ENCODE measurements around the gene CHADL.
A peak's percentile ranks its signal among the peaks of the same experiment; 100 is the strongest.

Gene CHADL

DNA sequence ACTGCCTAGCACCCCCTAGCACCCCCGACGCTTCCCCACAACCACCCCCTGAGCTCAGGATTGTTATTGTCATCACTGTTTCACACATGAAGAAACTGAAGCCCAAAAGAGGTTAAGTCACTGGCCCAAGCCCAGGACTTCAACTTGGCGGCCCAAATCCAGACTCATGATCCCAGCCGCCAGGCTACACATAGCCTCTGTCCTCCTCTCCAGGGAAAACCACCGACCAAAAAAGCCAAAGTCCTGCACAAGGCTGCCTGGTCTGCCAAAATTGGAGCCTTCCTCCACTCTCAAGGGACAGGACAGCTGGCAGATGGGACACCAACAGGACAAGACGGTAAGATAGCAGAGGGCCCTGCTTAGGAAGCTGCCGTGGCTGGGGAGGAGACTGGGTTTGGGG, 24.8 kb downstream of the CHADL start:
- ATAC-seq (replicated peaks; ENCODE audit: extremely low read depth, poor library complexity, severe bottlenecking): no peak
- peaks cover 33% of the 10 kb centered on the region for H3K36me3 Mint-ChIP-seq (ENCODE audit: insufficient read depth)
- no peak overlapping the region for H3K27ac Mint-ChIP-seq (ENCODE audit: low read depth)
- no peak overlapping the region for H3K4me3 Mint-ChIP-seq
- H3K27me3 Mint-ChIP-seq: no peaks in the 10 kb centered on the region
- DNase-seq (ENCODE audit: low spot score in 2 of 2): no peak
- H3K9me3 Mint-ChIP-seq: no peaks in the 10 kb centered on the region
- H3K4me1 Mint-ChIP-seq: peaks cover 10% of the 10 kb centered on the region

DNA sequence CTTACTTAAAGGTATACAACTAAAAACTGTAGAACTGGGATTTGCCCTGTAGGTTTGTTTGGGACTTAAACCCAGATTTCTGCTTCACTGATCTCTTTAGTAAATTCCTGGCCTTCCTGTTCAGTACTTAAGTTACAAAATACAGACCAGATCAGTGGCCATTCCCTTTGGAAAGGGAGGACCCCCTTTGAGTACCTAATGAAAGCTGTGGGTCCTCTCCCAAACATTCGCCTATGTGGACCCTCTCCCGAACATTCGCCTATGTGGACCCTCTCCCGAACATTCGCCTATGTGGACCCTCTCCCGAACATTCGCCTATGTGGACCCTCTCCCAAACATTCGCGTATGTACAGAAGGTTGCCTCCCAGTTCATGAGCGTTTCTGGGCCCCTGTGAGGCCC, 25.3 kb downstream of the CHADL start:
- Mint-ChIP-seq H3K9me3 (no peaks in the 10 kb centered on the region), H3K4me3 (no peak overlapping the region), H3K27ac (ENCODE audit: low read depth) (no peak overlapping the region), H3K27me3 (no peaks in the 10 kb centered on the region), H3K36me3 (ENCODE audit: insufficient read depth) (peaks cover 36% of the 10 kb centered on the region), H3K4me1 (peaks cover 10% of the 10 kb centered on the region)
- ATAC-seq (replicated peaks; ENCODE audit: extremely low read depth, poor library complexity, severe bottlenecking) (no peak), DNase-seq (ENCODE audit: low spot score in 2 of 2) (no peak)

DNA sequence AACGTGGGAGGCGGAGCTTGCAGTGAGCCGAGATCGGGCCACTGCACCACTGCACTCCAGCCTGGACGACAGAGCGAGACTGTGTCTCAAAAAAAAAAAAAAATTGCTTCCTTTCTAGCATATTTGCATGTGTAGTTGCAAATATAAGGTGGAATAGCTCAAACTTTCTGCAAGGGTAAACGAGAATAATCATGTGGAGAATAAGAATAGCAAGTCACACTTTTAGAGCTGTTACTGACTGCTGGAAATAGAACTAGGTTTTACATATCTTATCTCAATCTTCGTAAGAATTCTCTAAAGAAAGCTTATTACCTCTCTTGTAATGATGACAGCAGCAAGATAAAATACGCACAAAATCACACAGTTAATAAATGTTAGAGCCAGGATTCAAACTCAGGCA, 34.0 kb downstream of the CHADL start:
- Mint-ChIP-seq H3K4me3 (peak overlapping the region; percentile 89), H3K27ac (ENCODE audit: low read depth) (no peak overlapping the region), H3K36me3 (ENCODE audit: insufficient read depth) (peaks cover 33% of the 10 kb centered on the region), H3K9me3 (no peaks in the 10 kb centered on the region), H3K27me3 (peaks cover 15% of the 10 kb centered on the region), H3K4me1 (peaks cover 29% of the 10 kb centered on the region)
- ATAC-seq (replicated peaks; ENCODE audit: extremely low read depth, poor library complexity, severe bottlenecking) (no peak), DNase-seq (ENCODE audit: low spot score in 2 of 2) (no peak)

DNA sequence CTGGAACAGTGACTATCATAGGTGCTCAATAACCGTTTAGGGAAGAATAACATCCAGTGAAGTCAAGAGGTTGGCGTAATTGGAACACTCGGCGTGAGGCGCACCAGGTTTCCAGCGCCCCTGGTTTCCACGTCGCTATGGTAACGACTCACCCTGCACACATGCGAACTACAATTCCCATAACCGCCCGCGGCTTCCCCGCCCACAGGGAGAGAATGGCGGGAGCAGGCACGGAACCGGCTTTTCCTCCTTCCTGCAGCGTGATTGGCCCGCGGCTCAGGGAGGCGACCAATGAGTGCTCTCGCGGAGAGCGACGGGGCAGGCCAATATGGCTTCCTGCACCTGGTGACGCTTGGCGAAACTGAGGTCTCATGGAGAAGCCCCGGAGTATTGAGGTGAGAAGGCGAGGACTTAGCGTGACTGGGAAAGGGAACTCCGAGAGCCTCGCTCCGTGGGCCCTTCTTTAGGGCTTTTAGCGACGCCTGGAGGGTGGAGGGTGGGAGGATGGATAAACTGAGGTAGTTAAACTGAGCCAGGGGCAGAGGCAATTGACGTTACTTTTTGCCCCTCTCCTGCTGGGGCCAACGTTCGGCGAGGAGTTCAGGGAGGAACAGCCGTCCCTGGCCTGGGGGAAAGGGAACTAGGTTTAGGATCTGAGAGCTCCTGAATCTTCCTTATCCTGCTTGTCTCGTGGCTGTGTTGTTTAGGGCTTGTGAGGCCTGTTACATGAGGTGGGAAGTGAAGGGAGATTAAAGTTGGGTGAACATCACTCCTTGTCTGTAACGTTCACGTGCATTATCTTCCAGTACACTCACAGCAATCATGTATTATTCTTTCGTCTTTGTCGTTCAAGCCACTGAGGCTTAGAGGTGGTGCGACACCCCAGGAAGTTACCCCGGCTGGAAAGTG, 35.5 kb downstream of the CHADL start, which contains the start of gene L3MBTL2:
L3MBTL2 (plus strand) TSS at position 321 of the 909 bp plus-strand sequence; CDS start at position 372, 51 bp downstream.
- ATAC-seq (replicated peaks; ENCODE audit: extremely low read depth, poor library complexity, severe bottlenecking): peak; percentile 100
- no peaks in the 10 kb centered on the region for H3K9me3 Mint-ChIP-seq
- DNase-seq (ENCODE audit: low spot score in 2 of 2): peak; percentile 96 to 97
- peaks cover 26% of the 10 kb centered on the region for H3K36me3 Mint-ChIP-seq (ENCODE audit: insufficient read depth)
- peak within 1 kb of the TSS; percentile 89 for H3K4me3 Mint-ChIP-seq
- peaks cover 15% of the 10 kb centered on the region for H3K27me3 Mint-ChIP-seq
- peak within 1 kb of the TSS; percentile 87 for H3K27ac Mint-ChIP-seq (ENCODE audit: low read depth)
- H3K4me1 Mint-ChIP-seq: peaks cover 29% of the 10 kb centered on the region

DNA sequence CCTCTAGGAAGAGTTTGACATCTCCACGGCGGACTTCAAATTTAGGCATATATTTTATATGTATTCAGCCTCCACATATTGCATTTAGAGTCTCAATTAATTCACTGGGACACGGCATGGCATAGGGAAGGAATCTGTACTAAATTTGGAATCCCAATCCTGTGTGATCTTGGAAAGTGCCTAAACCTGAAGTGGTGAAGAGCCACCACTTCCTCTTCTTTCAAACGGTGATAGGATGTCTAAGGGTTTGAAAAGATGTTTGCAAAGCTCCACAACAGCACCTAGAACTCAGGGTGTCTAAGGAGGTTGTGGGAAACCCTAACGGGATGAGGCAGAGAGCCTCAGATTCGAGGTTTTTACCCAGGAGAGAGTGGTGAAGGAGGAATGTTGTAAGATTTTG, 36.7 kb downstream of the CHADL start:
- Mint-ChIP-seq H3K36me3 (ENCODE audit: insufficient read depth) (peaks cover 17% of the 10 kb centered on the region), H3K9me3 (no peaks in the 10 kb centered on the region), H3K4me1 (peaks cover 29% of the 10 kb centered on the region), H3K4me3 (peak overlapping the region; percentile 36), H3K27ac (ENCODE audit: low read depth) (peak overlapping the region; percentile 87), H3K27me3 (peaks cover 15% of the 10 kb centered on the region)
- ATAC-seq (replicated peaks; ENCODE audit: extremely low read depth, poor library complexity, severe bottlenecking): no peak
- DNase-seq (ENCODE audit: low spot score in 2 of 2): no peak

DNA sequence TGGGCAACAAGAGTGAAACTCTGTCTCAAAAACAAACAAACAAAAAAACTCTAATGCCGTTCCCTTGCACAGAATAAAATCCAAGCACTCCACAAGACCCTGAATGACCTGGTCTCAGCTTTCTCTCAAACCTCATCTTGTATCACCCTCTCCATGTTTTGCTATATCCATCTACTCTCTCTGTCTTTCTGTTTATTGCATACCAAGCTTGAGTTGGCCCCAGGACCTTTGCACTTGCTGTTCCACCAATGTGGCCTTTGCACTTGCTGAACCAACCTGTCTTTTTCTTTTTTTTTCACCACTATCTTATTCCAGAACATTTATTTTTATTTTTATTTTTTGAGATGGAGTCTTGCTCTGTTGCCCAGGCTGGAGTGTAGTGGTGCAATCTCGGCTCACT, 37.6 kb downstream of the CHADL start:
- ATAC-seq (replicated peaks; ENCODE audit: extremely low read depth, poor library complexity, severe bottlenecking) (no peak), DNase-seq (ENCODE audit: low spot score in 2 of 2) (no peak)
- Mint-ChIP-seq H3K9me3 (no peaks in the 10 kb centered on the region), H3K4me3 (no peak overlapping the region), H3K27ac (ENCODE audit: low read depth) (no peak overlapping the region), H3K36me3 (ENCODE audit: insufficient read depth) (peaks cover 15% of the 10 kb centered on the region), H3K4me1 (peaks cover 34% of the 10 kb centered on the region), H3K27me3 (peaks cover 15% of the 10 kb centered on the region)

DNA sequence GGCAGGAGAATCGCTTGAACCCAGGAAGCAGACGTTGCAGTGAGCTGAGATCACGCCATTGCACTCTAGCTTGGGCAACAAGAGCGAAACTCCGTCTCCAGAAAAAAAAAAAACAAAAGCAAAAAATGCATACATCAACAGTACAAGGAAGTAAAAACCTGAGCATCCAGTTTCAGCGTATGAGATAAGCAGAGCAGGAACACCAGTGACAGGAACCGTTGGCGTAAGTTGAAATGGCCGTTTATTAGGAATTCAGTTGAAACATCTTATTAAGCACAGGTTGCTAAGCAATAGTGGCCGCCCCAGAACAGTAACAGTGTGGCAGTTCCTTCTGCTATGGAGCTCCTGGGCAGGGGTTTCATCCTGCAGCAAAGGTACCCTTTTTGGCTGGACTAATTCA, 39.6 kb downstream of the CHADL start:
- H3K9me3 Mint-ChIP-seq: no peaks in the 10 kb centered on the region
- no peak overlapping the region for H3K4me3 Mint-ChIP-seq
- peaks cover 17% of the 10 kb centered on the region for H3K36me3 Mint-ChIP-seq (ENCODE audit: insufficient read depth)
- ATAC-seq (replicated peaks; ENCODE audit: extremely low read depth, poor library complexity, severe bottlenecking): no peak
- peaks cover 15% of the 10 kb centered on the region for H3K27me3 Mint-ChIP-seq
- DNase-seq (ENCODE audit: low spot score in 2 of 2): no peak
- no peak overlapping the region for H3K27ac Mint-ChIP-seq (ENCODE audit: low read depth)
- H3K4me1 Mint-ChIP-seq: peaks cover 27% of the 10 kb centered on the region

DNA sequence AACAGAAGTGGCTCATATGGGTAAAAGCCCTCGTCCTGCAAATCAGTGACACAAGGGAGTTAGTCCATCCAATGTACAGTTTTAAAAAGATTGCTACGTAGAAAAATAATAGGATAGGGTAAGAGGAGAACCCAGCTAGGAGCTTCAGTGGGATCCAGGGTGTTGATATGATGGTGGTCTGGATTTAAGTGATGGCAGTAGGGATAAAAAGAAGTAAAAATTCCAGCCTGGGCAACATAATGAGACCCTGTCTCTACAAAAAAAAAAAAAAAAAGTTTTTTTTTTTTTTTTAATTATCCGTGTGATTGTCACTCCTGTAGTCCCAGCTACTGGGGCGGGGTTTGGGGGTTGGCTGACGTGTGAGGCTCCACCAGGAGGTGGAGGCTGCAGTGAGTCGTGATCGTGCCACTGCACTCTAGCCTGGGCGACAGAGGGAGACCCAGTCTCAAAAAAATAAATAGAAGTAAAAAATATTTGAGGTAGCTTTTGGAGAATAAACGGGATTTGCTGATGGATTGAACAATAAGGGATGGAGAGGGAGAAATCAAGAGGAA, 42.6 kb downstream of the CHADL start:
- Mint-ChIP-seq H3K27ac (ENCODE audit: low read depth) (peak overlapping the region; percentile 6), H3K4me3 (peak overlapping the region; percentile 77), H3K27me3 (peaks cover 4% of the 10 kb centered on the region), H3K36me3 (ENCODE audit: insufficient read depth) (peaks cover 7% of the 10 kb centered on the region), H3K4me1 (peaks cover 10% of the 10 kb centered on the region), H3K9me3 (no peaks in the 10 kb centered on the region)
- no peak for DNase-seq (ENCODE audit: low spot score in 2 of 2)
- ATAC-seq (replicated peaks; ENCODE audit: extremely low read depth, poor library complexity, severe bottlenecking): peak; percentile 31

DNA sequence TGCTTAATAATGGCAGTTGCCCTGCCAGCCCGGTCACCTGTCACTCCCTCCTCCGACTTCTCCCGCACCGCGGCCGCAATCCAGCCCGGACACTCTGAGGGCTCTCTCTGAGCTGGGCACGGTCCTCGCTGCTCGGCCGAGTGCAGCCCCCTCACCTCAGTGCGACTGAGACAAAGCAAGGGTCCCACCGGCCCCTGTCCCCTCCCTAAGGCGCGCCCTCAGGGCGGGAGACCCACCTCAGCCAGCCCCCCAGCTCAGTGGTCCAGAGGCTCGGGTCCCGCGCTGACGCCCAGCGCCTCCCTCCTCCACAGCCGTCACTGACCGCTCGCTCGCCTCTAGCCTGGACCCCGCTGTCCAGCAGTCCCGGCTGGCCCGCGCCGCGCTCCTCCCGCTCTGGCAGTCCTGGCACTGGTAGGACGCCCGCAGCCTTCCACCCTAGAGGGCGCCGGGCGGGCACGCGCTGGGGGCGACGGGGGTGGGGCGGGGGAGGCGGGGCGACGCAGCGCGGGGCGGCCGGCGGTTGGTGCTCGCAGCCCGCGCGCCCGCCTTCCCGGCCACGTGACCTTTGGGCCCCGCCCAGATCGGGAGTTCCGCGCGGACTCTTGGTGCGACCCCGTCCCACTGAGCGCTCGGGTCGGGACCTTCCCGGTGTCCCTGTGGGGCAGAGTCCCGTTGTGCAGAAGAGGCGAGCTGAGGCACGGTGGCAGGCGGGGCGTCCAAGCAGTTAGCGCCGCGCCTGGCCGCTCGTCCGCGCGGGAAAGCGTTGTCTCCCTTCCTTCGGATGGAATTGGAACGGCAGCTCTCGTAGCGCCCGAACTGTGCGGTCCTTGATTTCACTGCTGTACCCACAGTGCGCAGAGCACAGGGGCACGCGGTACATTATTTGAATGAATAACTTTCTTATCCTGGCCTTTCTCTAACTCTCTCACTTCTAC, 43.4 kb downstream of the CHADL start:
- peak overlapping the region; percentile 6 for H3K27ac Mint-ChIP-seq (ENCODE audit: low read depth)
- H3K36me3 Mint-ChIP-seq (ENCODE audit: insufficient read depth): peaks cover 7% of the 10 kb centered on the region
- H3K9me3 Mint-ChIP-seq: no peaks in the 10 kb centered on the region
- H3K4me1 Mint-ChIP-seq: peaks cover 10% of the 10 kb centered on the region
- H3K4me3 Mint-ChIP-seq: peak overlapping the region; percentile 77
- DNase-seq (ENCODE audit: low spot score in 2 of 2) (peak; percentile 59 to 63), ATAC-seq (replicated peaks; ENCODE audit: extremely low read depth, poor library complexity, severe bottlenecking) (peak; percentile 92)
- no peaks in the 10 kb centered on the region for H3K27me3 Mint-ChIP-seq

DNA sequence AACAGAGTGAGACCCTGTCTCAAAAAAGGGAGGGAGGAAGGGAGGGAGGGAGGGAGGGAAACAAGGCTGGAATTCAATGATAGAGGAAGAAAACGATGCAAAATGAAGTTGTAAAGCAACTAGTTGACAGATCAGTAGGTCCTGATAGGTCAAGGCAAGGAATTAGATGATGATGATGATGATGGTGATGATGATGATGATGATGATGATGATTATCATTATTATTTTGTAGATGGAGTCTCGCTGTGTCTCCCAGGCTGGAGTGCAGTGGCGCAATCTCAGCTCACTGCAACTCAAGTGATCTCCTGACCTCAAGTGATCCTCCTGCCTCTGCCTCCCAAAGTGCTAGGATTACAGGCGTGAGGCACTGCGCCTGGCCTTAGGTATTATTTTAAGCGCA, 46.9 kb downstream of the CHADL start:
- no peak overlapping the region for H3K4me3 Mint-ChIP-seq
- H3K4me1 Mint-ChIP-seq: peaks cover 10% of the 10 kb centered on the region
- peaks cover 5% of the 10 kb centered on the region for H3K36me3 Mint-ChIP-seq (ENCODE audit: insufficient read depth)
- H3K27me3 Mint-ChIP-seq: no peaks in the 10 kb centered on the region
- H3K27ac Mint-ChIP-seq (ENCODE audit: low read depth): no peak overlapping the region
- H3K9me3 Mint-ChIP-seq: no peaks in the 10 kb centered on the region
- DNase-seq (ENCODE audit: low spot score in 2 of 2): no peak
- ATAC-seq (replicated peaks; ENCODE audit: extremely low read depth, poor library complexity, severe bottlenecking): no peak

DNA sequence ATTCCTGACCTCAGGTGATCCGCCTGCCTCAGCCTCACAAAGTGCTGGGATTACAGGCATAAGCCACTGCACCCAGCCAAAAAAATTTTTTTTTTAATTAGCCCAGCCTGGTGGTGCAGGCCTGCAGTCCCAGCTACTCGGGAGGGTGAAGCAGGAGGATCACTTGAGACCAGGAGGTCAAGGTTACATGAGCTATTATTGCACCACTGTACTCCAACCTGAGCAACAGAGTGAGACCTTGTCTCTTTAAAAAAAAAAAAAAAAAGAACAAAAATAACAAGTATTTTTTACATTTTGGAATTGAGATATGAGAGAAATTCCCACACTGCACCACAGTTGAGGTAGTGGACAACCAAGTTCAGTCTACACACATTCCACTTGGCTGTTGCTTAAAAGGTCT, 49.3 kb downstream of the CHADL start:
- Mint-ChIP-seq H3K4me1 (no peaks in the 10 kb centered on the region), H3K27ac (ENCODE audit: low read depth) (no peak overlapping the region), H3K27me3 (no peaks in the 10 kb centered on the region), H3K36me3 (ENCODE audit: insufficient read depth) (no peaks in the 10 kb centered on the region), H3K4me3 (no peak overlapping the region), H3K9me3 (no peaks in the 10 kb centered on the region)
- DNase-seq (ENCODE audit: low spot score in 2 of 2) (no peak), ATAC-seq (replicated peaks; ENCODE audit: extremely low read depth, poor library complexity, severe bottlenecking) (no peak)

DNA sequence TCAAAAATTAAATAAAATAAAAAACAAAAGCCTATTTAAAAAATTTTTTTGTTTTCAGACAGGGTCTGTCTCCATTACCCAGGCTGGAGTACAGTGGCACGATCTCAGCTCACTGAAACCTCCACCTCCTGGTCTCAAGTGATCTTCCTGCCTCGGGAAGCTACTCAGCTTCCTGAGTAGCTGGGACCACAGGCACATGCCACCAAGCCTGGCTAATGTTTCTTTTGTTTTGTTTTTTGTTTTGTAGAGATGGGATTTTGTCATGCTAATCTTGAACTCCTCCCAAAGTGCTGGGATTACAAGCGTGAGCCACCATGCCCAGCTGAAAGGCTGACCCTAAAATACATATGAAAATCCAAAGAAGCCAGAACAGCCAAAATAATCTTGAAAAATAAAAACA, 56.1 kb downstream of the CHADL start:
- H3K4me3 Mint-ChIP-seq: no peak overlapping the region
- no peaks in the 10 kb centered on the region for H3K27me3 Mint-ChIP-seq
- DNase-seq (ENCODE audit: low spot score in 2 of 2) (no peak), ATAC-seq (replicated peaks; ENCODE audit: extremely low read depth, poor library complexity, severe bottlenecking) (no peak)
- H3K4me1 Mint-ChIP-seq: peaks cover 6% of the 10 kb centered on the region
- no peak overlapping the region for H3K27ac Mint-ChIP-seq (ENCODE audit: low read depth)
- peaks cover 3% of the 10 kb centered on the region for H3K36me3 Mint-ChIP-seq (ENCODE audit: insufficient read depth)
- H3K9me3 Mint-ChIP-seq: peaks cover 5% of the 10 kb centered on the region
